ENCODE data around the gene PRR9. TPM values are rescaled to one million over a fixed set of nuclear protein-coding genes. Genes with fewer than 3 reads are reported as not detected.

The PRR9 gene
- total and polyA plus RNA-seq, 2 experiments from 2014 or later, result not detected

- Histone ChIP-seq H3K27me3 (ENCODE audit: insufficient read depth) (no peaks in the 10 kb centered on the region), H3K4me2 (no peak overlapping the region), H3K27ac (ENCODE audit: low read depth) (no peak overlapping the region), H3K9me2 (ENCODE audit: insufficient read depth) (no peaks in the 10 kb centered on the region), H4K20me1 (replicated peaks; ENCODE audit: insufficient read depth) (no peaks in the 10 kb centered on the region), H3K4me1 (ENCODE audit: insufficient read depth) (no peaks in the 10 kb centered on the region), H3F3A (replicated peaks; ENCODE audit: low read depth) (no peaks in the 10 kb centered on the region), H3K36me3 (ENCODE audit: insufficient read depth) (no peaks in the 10 kb centered on the region), H3K4me3 (no peak overlapping the region), H2AFZ (no peak overlapping the region), H3K79me2 (replicated peaks; ENCODE audit: insufficient read depth) (no peaks in the 10 kb centered on the region)
- H3K27ac Mint-ChIP-seq, result no peak overlapping the region
- no peaks in the 10 kb centered on the region for H3K36me3 Mint-ChIP-seq (ENCODE audit: low read depth)
- DNase-seq (ENCODE audit: low spot score) (no peak), ATAC-seq (no peak)
- no peak overlapping the region for H3K4me3 Mint-ChIP-seq
- no peaks in the 10 kb centered on the region for H3K27me3 Mint-ChIP-seq (ENCODE audit: insufficient read depth, low read depth, poor library complexity)
- TF ChIP-seq JUNB (IDR thresholded peaks at IDR 0.05; ENCODE audit: unreplicated experiment) (no peak), STAT1 (IDR thresholded peaks at IDR 0.05; ENCODE audit: unreplicated experiment) (no peak), EZH2 (IDR thresholded peaks at IDR 0.05; ENCODE audit: low read depth, unreplicated experiment) (no peak), ZNF462 (CRISPR knock-in tag; IDR thresholded peaks at IDR 0.05) (no peak), NANOG (IDR thresholded peaks at IDR 0.05; ENCODE audit: borderline replicate concordance) (no peak), CTCF (conservative IDR thresholded peaks at IDR 0.05; ENCODE audit: low read depth in 2 of 2) (no peak), ZNF114 (CRISPR knock-in tag; IDR thresholded peaks at IDR 0.05) (no peak)
- H3K9me3 Mint-ChIP-seq, result no peaks in the 10 kb centered on the region; the same call in 2 of the 3 replicates
- H3K4me1 Mint-ChIP-seq, result peaks cover 4% of the 10 kb centered on the region; the same call in 2 of the 3 replicates
Observed at GRCh38 chr1:153213519-153213918, 3.9 kb upstream of the PRR9 start.
